NCI-H446 (cell line): ENCODE data around the gene ASAP2.

Experiments used
- DNase-seq, 2 experiments: peaks; one replicate each; lab custom pipeline; 2025; lab: John Stamatoyannopoulos, UW

Gene ASAP2

DNA sequence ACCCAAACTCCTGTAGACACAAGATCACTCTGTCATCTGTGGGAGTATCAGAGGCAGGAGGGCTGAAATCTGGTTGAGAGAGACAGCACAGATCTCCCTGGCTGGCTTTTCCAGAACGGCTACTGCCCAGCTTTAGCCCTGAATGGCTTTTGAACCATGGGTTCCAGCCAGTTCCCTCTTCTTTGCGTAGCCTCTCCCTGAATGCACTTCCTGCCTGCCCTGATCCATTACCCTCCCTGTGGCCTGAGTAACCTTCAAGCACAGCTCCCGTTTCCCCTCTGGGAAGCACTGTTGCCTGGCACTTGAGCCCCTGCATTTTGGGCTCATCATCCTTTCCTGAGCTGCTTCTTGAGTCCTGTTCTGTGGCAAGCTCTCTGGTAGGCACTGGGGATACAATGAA lies 68.8 kb downstream of the ASAP2 start:
- no peak for DNase-seq

DNA sequence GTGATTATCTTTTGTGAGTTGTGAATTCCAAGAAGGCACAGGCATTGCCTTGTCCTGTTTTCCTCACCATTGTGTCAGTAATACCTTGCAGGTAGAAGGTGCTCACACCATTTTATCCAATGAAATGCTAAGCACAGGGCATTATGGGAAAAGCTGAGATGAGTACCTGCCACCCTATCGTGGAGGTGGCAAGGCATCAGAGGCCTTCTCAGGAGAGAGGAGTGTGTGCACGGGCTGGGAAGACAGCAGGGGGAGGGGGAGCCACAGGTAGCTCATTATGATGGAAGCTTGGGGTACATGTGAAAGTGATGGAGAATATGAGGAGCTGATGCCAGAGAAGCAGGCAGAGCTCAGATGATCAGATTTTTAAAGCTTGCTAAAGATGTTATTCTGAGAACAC lies 69.5 kb downstream of the ASAP2 start:
- no peak for DNase-seq

DNA sequence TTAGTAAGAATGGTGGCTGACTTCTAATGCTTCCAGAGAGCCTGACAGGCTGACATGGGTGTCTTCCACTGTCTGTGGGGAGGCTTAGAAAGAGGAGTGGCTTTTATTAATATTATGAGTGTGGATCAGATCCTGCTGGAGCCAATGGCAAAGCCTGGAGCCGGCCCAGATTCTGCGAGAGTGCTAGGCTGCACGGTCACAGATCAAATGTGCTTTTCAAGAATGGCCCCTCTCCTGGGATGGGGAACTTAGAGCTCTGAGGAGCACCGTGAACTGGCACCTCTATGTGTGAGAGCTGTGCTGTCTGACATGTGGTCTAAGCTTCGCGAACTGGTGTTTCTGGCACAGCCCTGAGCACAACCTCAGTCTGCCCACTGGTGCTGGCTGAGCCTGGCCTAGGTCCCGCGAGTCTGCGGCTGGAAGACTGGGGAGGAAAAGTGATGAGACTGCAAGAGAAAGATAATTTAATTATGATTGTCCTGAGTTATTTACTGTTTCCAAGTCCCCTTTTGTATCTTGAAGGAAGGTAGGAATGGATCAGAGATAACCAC lies 70.4 kb downstream of the ASAP2 start:
- no peak for DNase-seq

DNA sequence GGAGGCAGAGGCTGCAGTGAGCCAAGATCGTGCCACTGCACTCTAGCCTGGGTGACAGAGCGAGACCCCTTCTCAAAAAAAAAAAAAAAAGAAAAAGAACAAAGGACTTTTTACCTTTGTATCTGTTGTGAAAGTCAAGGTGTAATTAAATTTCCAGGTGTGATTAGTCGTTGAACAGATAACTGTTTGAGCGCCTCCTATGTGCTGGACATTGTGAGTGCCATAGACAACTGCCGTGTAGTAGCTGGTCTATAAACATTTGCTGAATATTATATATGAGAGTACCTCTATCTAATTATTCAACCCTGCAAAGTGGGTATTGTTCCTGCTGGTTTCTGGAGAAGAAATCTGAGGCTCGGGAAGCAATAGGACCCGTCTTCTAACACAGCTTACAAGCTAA lies 71.8 kb downstream of the ASAP2 start:
- DNase-seq, result no peak

DNA sequence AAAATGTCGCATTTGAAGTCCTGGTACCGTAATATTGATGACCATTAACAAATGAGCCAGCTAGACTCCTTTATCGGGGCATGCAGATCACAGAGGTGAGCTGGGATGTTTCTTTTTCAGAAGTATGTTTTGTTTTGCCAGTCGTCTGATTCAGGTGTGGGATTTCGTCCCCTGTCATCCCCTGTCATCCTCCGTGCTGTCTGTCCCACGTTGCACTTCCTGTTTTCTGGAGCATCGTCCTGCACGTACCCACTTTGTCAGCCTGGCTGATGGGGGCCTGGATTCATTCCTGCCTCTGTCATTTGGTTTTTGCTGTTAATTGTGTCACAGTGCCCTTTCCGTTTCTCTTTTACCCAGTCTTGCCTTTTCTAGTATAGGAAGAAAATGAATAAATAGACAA lies 72.8 kb downstream of the ASAP2 start:
- DNase-seq, result no peak

DNA sequence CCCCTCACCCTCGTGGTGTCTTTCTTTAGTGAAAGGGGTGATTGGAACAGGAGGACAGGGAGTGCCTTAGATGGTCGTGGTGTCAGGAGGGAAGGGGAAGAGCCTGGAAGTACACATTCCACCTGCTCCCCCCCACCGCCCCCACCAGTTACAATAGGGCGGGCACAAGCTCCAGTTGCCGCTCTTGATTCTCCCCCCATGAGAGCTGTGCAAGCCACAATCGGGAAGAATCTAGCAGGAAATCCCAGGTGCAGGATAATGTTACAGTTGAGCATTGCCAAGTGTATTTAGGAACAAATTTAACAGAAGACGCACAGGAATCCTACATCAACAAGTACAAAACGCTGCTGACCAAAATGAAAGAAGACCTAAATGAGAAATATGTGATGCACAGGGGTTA lies 73.6 kb downstream of the ASAP2 start:
- DNase-seq, result no peak

DNA sequence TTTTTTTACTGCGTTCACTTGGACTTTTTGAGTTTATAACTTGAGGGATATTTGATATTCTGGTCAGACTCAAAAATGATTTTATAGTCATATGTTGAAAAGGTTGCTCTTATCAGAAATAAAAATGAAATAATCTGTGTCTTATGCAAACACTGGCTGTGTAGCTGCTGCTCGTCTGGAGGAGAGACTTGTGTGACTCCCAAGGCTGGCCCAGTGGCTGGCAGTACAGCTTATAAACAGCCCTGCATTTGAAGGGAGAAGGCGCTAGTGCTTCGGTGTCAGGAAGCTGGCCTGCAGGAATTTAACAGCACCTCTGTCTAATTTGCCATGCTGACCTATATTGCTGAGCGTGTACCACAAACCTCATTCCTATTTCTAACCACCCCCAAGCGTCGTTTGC lies 74.5 kb downstream of the ASAP2 start:
- DNase-seq, result no peak

DNA sequence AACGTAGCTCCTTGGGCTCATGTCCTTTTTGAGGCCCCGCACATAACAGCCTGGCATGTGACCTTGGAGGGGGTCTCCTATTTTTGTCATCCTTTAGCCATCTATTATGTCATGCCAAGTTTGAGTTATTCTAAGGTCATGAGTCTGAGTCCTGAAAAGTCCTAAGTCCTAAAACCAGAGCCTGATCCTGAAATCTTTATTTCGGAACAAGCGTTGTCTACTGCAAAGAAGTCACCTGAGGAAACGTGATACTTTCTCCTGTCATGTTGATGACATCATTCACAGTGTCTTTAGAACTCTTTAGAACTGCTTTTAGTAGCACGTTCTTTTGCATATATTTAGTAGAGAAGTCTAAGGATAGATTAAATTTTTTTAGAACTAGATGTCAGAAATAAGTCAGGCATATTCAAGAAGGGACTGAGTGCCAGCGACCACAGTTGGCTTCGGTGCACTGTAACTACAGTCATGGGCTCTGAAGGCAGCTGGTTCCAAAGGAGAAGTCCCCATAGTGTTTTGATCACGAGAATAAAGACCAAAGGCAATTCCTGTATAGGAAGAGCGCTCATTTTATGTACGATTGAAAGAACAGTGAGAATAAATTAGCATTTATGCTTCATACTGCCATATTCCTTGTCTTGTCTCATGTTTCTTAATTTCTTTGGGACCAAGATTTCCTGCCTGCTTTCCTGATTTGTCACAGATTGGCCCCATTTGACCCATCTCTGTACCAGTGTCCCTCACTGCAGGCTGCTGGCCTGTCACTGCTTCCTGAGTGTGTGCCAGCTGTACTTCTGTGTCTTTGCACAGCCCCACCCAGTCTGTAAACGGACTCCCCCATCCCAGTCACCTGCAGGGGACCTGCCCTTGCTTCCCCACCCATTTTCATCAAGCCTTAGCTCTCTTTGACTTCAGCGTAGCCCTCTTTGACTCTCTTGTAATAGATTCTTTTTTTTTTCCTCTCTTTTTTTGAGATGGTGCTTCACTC lies 75.8 kb downstream of the ASAP2 start:
- DNase-seq, result no peak

DNA sequence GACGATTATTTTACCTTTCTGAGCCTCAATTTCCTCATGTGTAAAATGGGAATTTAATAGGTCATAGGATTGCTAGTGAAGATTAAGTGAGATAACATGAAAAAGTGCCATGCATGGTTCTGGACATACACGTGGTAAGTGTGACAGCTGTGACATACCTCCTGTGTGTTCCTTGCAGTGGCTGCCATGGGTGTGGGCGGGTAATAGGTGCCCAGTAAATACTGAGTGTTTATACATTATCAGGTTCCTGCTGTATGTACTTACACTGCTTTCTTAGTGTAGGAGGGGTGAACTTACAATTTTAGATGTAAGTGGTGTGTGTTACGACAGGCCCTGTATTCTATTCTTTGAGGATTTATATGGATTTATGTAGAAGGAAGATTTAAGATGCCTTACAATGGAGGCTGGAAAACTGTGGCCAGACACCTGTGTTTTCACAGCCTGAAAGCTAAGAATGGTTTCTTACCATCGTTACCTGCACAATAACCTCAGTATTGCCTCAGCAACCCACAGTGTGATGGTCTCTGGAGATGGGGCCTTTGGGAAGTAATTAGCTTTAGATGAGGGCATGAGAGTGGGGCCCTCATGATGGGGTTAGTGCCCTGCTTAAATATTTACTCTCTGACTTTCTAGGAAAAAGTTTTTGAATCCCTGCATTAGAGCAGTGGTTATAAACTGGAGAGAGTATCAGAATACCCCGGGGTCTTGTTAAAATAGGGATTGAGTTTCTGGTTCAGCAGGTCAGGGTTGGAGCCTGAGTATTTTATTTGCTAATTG lies 78.1 kb downstream of the ASAP2 start:
- no peak for DNase-seq

DNA sequence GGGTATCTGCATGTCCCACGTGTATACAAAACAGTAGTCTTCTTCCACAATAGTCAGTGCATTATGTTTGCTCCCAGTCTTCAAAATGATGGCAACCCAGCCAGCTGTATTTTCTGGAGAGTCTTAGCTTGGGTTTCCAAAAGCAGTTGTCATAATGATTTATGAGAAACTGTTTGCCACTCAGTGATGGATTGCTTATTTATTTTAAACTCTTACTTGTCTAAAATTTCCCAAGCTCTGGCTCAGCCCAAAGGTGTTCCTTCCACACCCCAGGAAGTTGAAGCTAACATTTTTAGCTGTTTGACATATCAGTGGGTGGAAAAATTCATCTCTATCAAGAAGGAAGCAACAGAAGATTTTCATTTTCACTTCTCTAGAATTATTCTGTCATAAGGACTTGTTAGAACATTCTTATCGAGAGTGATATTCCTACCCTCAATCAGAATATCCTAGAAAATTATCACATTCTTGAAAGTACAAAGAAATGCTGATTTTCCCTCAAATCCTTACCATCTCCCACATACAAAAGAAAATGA lies 78.8 kb downstream of the ASAP2 start:
- DNase-seq, result no peak

DNA sequence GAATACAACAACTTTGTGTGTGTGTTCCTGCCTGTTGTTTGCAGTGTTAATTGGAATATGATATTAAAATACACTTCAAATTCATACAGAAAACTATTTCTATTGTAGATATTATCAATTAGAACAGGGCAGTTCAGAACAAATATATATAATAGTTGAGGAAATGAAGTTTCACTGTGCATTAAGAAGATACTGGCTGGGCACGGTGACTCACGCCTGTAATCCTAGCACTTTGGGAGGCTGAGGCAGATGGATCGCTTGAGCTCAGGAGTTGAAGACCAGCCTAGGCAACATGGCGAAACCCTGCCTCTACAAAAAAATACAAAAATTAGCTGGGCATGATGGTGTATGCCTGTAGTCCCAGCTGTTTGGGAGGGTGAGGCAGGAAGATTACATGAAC lies 79.3 kb downstream of the ASAP2 start:
- no peak for DNase-seq

DNA sequence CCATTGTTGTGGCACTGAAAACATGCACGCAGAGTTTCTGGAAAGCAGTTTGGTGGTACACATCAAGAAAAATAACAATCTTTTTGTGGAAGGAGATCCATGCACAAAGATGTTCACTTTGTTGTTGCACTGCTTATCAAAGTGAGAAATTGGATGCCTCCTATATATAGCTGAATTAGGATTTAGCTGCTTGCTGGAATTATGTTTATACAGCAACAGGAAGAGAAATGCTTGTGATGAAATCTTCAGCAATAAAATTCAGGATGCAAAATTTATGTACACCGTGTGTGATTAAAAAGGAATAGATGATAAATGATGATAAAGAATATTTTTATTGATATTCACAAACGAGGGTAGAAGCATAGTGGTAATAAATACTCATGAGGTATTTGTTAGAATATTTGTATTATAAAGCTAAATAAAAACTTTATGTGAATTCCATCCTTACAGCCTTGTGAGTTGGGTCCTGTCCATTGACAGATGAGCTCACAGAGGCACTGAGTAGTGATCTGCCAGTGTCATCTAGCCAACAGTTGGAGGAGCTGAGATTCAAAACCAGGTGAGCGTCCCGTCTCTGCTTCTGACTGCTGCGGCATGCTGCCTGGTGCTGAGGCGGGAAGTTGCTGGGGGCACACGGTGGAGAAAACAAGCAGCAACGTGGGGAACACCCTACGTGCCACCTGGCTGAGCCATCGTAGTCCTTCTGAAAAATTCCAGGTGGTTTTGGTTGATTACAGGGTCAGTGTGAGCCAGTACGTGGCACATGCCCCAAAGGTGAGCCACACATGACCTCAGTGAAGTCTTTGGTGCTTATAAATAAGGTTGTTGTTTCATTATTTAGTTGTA lies 80.2 kb downstream of the ASAP2 start:
- DNase-seq, result no peak

DNA sequence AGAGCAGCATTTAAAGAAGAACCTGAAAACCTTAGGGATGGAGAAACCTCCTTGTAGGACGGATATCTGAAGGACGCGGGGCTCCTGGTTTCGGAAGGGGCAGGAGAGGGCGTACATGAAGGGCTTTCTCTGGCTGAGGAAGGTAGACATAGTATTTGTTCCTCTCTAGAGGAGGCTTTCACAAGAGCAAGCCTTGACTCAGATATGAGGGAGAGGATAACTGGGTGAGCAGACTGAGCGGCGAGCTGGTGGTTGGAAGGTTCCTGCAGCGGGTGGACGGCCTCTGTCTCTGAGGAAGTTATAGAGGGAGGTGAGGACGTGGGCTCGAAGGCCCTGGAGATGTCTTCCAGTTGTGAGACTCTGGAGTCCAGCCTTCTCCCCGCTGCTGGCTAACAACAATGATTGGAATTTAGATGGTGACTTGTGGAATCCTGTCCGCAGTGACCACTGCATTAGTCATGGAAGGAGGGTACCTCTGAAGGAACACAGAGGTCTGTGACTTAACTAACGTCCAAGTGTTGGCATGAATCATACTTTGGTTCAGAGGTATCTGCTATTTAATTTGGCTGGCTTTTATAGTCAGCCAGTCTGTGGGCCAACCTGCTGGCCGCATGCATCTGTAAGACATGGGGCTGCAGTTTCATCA lies 80.9 kb downstream of the ASAP2 start:
- no peak for DNase-seq

DNA sequence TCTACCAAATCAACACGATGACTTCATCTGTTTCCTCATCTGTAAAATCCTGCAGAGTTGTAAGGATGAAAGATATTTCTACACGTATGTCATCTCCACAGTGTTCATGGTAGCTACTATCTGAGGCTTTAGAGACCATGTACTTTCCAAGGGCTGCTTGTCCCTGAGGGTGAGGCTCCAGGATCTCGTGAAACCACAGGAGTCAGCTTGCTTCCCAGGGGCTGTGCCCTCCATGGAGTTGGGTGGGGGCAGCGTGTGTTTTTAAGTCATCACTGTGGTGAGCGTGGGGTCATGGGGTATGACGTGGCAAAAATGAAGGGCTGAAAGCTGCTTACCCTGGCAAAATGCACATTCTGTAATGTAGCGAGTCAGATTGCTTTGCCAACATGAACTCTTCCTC lies 81.6 kb downstream of the ASAP2 start:
- DNase-seq, result no peak

DNA sequence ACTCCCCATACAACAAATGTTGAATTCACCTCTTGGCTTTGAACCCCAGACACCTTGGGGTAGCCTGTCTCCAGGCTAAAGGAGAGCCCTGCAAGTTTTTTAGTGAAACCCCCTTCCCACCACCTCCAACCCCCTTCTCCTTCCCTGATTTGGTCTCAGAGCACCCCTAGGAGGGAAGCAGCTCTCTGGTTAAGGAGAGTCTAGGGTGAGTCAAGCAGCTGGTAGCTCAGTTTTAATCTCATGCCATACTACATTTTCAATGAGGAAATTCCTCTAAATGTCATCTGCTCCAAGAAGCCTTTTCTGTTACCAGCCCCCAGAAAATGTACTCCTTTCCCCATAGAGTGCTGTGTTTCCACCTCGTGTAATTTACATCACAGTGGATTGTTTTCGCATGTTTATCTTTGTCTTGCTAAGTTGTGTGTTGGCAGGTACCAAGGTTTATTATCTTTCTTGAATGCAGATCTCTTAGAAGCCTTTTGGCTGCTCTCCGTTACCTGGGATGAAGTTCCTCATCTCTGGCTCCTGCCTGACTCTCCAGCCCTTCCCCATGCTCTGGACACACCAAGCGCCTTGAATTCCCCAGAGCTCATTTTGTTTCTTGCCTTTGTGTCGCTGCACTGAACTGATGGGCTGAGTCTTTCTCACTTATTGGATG lies 82.2 kb downstream of the ASAP2 start:
- DNase-seq, result no peak

DNA sequence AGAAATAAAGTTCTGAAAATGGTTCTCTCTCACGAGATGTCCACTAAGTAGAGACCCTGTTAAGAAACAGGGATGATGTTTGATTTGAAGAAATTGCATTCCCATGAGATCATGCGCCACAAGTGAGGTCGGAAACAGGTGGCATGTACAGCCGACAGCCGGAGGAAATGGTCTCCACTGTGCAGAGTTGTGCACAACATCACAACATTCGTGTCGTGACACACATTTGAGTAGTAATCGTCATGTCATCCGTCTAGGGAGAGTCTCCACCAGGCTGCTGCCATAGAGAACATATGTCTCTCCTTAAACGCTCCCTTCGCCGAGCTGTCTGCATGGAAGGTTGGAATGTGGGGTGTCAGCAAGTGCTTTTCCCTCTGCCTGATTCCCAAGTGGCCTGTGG lies 84.7 kb downstream of the ASAP2 start:
- no peak for DNase-seq

DNA sequence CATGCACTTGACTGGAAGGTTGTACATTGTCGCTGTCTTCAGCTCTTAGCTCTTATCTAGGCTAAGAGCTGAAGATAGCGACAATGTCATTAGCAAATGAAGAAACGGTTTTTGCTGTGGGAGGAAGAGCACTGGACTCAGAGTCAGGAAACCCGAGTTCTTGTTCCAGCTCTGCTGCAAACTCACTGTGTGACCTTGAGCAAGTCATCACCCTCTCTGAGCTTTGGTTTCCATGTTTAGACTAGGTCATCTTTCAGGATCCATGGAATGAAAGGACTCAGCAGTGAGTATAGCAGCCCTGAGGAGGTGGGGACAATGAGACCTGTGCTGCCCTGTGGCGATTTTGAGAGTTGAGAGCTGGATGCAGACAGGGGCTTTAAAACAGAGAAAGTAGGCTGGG lies 85.3 kb downstream of the ASAP2 start:
- DNase-seq, result no peak

DNA sequence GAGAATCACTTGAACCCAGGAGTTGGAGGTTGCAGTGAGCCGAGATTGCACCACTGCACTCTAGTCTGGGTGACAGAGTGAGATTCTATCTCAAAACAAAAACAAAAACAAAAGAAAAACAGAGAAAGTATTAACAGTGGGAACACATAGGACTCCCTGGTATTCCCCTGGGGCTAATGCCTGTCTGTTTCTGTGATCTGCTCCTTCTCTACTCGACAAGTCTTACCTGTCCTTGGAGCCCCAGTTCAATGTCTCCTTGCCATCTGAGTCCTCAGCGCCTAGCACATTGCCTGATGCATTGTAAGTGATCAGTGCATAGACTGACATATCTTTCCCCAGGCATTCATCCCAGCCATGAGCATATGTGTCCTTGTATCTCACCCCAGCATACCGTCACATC lies 85.8 kb downstream of the ASAP2 start:
- no peak for DNase-seq

DNA sequence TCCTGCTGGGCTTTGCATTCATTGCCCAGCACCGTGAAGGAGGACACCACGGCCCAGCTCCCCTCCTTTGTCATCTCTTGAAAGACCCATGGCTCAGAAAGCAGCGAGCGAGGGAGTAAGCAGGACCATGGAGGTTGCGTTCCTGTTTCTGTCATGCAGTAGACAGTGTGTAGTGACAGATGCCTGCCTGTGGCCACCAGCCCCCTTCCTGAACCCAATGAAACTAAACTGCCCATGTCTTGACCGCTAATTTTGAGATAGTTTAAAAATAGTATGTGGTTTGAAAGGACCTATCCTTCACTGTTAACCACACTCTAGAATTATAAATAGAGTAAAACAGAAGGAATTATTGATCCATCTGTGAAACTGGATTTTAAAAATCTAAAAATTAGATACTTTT lies 88.2 kb downstream of the ASAP2 start:
- DNase-seq, result no peak

DNA sequence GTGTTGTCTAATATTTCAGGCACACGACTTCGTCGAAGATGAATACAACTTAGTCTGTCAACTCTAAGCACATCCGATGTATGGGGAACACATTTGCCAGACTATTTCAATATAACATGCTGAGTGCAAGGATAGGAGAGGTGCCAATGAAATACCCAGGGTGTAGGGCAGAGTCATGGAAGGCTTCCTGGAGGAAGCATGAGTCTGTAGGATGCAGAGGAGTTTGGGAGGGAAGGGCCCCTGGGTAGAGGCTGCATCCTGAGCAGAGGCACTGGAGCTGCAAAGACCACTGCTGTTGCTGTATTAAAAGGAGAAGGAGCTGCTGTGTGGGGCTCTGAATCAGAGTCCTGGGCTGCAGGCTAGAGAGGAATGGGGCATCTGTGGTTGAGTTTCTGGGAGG lies 89.9 kb downstream of the ASAP2 start:
- DNase-seq, result no peak

DNA sequence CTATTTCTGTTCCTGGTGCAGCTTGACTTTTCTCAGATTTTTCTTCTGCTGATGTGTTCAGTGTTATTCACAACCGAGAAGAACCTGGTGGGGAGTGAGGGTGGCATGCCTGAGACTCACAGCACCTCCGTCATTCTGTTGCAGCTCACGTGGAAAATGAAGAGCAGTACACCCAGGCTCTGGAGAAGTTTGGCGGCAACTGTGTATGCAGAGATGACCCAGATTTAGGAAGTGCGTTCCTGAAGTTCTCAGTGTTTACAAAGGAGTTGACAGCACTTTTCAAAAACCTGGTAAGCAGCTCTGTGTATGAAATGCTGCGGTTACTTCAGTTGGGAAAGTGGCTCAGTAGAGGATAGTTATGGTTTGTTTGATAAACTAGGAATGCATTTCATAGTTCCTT lies 90.5 kb downstream of the ASAP2 start:
- no peak for DNase-seq
